SK-N-SH treated with all-trans-retinoic acid at 6 μM for 48 hours (cell line): ENCODE data around the gene AGL.

Experiments used
- ATAC-seq: fragments of 200-7000 bp; cut with Tn5 transposase; 3 replicates; pipeline ENCODE4 v1.9.1; 2020; ENCODE audit warnings: mild to moderate bottlenecking, moderate library complexity
- ARNTL ChIP-seq: fragments of 450-650 bp; formaldehyde crosslinking; IDR thresholded peaks from 2 replicates; pipeline ENCODE4 v1.5.0; 2020; ENCODE audit warnings: low read depth, mild to moderate bottlenecking, moderate library complexity, borderline replicate concordance
- BACH2 ChIP-seq: fragments of 250-450 bp; sonication (Bioruptor Pico); IDR thresholded peaks from 2 replicates; pipeline ENCODE4 v1.9.0; 2021; ENCODE audit warnings: mild to moderate bottlenecking, borderline replicate concordance
- CSDC2 ChIP-seq: fragments of 250-450 bp; sonication (Bioruptor Pico); IDR thresholded peaks from 2 replicates; pipeline ENCODE4 v1.5.0; 2020; ENCODE audit warnings: mild to moderate bottlenecking, moderate library complexity
- GLIS3 ChIP-seq: fragments of 250-450 bp; sonication (Bioruptor Pico); IDR thresholded peaks from 2 replicates; pipeline ENCODE4 v1.5.0; 2020; ENCODE audit warnings: mild to moderate bottlenecking, moderate library complexity
- ISL1 ChIP-seq: fragments of 250-450 bp; sonication (Bioruptor Pico); IDR thresholded peaks from 2 replicates; pipeline ENCODE4 v2.1.2; 2022; ENCODE audit warnings: mild to moderate bottlenecking, moderate library complexity
- OSR1 ChIP-seq: fragments of 250-450 bp; sonication (Bioruptor Pico); IDR thresholded peaks from 2 replicates; pipeline ENCODE4 v1.8.0; 2022; ENCODE audit warnings: moderate library complexity, mild to moderate bottlenecking, inconsistent platforms
- PPARA ChIP-seq: fragments of 250-450 bp; sonication (Bioruptor Pico); IDR thresholded peaks from 2 replicates; pipeline ENCODE4 v1.5.0; 2020; ENCODE audit warnings: mild to moderate bottlenecking, borderline replicate concordance
- RARB ChIP-seq: fragments of 250-450 bp; sonication (Bioruptor Pico); IDR thresholded peaks from 2 replicates; pipeline ENCODE4 v1.8.0; 2021; ENCODE audit warnings: mild to moderate bottlenecking, moderate library complexity
- SNAI2 ChIP-seq: fragments of 250-450 bp; sonication (Bioruptor Pico); IDR thresholded peaks from 2 replicates; pipeline ENCODE4 v1.5.0; 2020; ENCODE audit warnings: mild to moderate bottlenecking, moderate library complexity
- ZC3H10 ChIP-seq: fragments of 250-450 bp; sonication (Bioruptor Pico); IDR thresholded peaks from 2 replicates; pipeline ENCODE4 v1.5.1; 2021; ENCODE audit warnings: mild to moderate bottlenecking, moderate library complexity
- ZFP3 ChIP-seq: fragments of 250-450 bp; sonication (Bioruptor Pico); IDR thresholded peaks from 2 replicates; pipeline ENCODE4 v1.5.0; 2020; ENCODE audit warnings: mild to moderate bottlenecking, moderate library complexity
- ZFP30 ChIP-seq: fragments of 450-650 bp; formaldehyde crosslinking; IDR thresholded peaks from 2 replicates; pipeline ENCODE4 v1.5.0; 2022; ENCODE audit warnings: mild to moderate bottlenecking, moderate library complexity
- ZNF70 ChIP-seq: fragments of 450-650 bp; formaldehyde crosslinking; IDR thresholded peaks from 2 replicates; pipeline ENCODE4 v1.5.0; 2020; ENCODE audit warnings: mild to moderate bottlenecking, moderate library complexity
- ZNF8 ChIP-seq: fragments of 450-650 bp; formaldehyde crosslinking; IDR thresholded peaks from 2 replicates; pipeline ENCODE4 v1.5.0; 2020; ENCODE audit warnings: mild to moderate bottlenecking, moderate library complexity
- TF ChIP-seq, protein P1 (sequence below): fragments of 250-450 bp; sonication (Bioruptor Pico); IDR thresholded peaks from 2 replicates; pipeline ENCODE4 v1.8.0; 2020; ENCODE audit warnings: mild to moderate bottlenecking, moderate library complexity, borderline replicate concordance
- TF ChIP-seq, protein P2 (sequence below): fragments of 250-450 bp; sonication (Bioruptor Pico); IDR thresholded peaks from 2 replicates; pipeline ENCODE4 v1.5.1; 2020; ENCODE audit warnings: low read depth, mild to moderate bottlenecking, moderate library complexity
- TF ChIP-seq, protein P3 (sequence below): fragments of 250-450 bp; sonication (Bioruptor Pico); IDR thresholded peaks from 2 replicates; pipeline ENCODE4 v1.5.0; 2020; ENCODE audit warnings: mild to moderate bottlenecking, moderate library complexity

The AGL gene

GRCh38 chr1:99872063-99872462, 21.9 kb downstream of the AGL start (continued):
- TF ChIP-seq, protein P1, sequence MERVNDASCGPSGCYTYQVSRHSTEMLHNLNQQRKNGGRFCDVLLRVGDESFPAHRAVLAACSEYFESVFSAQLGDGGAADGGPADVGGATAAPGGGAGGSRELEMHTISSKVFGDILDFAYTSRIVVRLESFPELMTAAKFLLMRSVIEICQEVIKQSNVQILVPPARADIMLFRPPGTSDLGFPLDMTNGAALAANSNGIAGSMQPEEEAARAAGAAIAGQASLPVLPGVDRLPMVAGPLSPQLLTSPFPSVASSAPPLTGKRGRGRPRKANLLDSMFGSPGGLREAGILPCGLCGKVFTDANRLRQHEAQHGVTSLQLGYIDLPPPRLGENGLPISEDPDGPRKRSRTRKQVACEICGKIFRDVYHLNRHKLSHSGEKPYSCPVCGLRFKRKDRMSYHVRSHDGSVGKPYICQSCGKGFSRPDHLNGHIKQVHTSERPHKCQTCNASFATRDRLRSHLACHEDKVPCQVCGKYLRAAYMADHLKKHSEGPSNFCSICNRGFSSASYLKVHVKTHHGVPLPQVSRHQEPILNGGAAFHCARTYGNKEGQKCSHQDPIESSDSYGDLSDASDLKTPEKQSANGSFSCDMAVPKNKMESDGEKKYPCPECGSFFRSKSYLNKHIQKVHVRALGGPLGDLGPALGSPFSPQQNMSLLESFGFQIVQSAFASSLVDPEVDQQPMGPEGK, result no peak
- TF ChIP-seq, protein P2, sequence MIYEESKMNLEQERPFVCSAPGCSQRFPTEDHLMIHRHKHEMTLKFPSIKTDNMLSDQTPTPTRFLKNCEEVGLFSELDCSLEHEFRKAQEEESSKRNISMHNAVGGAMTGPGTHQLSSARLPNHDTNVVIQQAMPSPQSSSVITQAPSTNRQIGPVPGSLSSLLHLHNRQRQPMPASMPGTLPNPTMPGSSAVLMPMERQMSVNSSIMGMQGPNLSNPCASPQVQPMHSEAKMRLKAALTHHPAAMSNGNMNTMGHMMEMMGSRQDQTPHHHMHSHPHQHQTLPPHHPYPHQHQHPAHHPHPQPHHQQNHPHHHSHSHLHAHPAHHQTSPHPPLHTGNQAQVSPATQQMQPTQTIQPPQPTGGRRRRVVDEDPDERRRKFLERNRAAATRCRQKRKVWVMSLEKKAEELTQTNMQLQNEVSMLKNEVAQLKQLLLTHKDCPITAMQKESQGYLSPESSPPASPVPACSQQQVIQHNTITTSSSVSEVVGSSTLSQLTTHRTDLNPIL (CRISPR knock-in tag), result no peak
- TF ChIP-seq PPARA (CRISPR knock-in tag), result no peak
- no peak for TF ChIP-seq ISL1 (CRISPR knock-in tag)

DNA sequence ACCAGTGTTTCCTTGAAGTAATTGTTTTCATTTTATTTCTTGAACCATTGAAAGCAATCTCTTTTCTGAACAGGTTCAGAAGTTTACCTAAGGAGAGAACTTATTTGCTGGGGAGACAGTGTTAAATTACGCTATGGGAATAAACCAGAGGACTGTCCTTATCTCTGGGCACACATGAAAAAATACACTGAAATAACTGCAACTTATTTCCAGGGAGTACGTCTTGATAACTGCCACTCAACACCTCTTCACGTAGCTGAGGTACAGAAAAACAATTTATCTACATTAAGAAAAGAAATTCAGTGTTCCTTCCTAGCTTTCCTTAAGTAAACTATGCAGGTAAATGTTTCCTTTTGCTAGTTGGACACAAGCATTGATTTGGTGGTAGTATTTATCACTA, 27.4 kb downstream of the AGL start:
- no peak for TF ChIP-seq RARB (CRISPR knock-in tag)
- no peak for TF ChIP-seq CSDC2 (CRISPR knock-in tag)
- TF ChIP-seq, protein P2 (CRISPR knock-in tag), result no peak
- TF ChIP-seq ARNTL (CRISPR knock-in tag), result no peak
- no peak for ATAC-seq

DNA sequence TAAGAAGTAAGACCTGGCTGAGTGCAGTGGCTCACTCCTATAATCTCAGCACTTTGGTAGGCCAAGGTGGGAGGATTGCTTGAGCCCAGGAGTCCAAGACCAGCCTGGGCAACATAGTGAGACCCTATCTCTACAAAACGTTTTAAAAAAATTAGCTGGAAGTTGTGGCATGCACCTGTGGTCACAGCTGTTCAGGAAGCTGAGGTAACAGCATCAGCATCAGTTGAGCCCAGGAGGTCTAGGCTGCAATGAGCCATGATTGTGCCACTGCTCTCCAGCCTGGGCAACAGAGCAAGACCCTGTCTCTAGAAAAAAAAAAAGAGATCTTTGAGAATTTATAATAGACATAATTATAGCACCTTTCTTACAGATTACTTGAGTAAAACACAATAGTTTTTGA, 36.0 kb downstream of the AGL start:
- ATAC-seq, result no peak
- TF ChIP-seq OSR1 (CRISPR knock-in tag) (no peak), ZC3H10 (CRISPR knock-in tag) (no peak), SNAI2 (CRISPR knock-in tag) (no peak), GLIS3 (CRISPR knock-in tag) (no peak)
- TF ChIP-seq, protein P3, sequence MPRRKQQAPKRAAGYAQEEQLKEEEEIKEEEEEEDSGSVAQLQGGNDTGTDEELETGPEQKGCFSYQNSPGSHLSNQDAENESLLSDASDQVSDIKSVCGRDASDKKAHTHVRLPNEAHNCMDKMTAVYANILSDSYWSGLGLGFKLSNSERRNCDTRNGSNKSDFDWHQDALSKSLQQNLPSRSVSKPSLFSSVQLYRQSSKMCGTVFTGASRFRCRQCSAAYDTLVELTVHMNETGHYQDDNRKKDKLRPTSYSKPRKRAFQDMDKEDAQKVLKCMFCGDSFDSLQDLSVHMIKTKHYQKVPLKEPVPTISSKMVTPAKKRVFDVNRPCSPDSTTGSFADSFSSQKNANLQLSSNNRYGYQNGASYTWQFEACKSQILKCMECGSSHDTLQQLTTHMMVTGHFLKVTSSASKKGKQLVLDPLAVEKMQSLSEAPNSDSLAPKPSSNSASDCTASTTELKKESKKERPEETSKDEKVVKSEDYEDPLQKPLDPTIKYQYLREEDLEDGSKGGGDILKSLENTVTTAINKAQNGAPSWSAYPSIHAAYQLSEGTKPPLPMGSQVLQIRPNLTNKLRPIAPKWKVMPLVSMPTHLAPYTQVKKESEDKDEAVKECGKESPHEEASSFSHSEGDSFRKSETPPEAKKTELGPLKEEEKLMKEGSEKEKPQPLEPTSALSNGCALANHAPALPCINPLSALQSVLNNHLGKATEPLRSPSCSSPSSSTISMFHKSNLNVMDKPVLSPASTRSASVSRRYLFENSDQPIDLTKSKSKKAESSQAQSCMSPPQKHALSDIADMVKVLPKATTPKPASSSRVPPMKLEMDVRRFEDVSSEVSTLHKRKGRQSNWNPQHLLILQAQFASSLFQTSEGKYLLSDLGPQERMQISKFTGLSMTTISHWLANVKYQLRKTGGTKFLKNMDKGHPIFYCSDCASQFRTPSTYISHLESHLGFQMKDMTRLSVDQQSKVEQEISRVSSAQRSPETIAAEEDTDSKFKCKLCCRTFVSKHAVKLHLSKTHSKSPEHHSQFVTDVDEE (CRISPR knock-in tag), result no peak

GRCh38 chr1:99886841-99887240, 36.7 kb downstream of the AGL start:
- TF ChIP-seq CSDC2 (CRISPR knock-in tag) (no peak), RARB (CRISPR knock-in tag) (no peak)
- ATAC-seq, result no peak

DNA sequence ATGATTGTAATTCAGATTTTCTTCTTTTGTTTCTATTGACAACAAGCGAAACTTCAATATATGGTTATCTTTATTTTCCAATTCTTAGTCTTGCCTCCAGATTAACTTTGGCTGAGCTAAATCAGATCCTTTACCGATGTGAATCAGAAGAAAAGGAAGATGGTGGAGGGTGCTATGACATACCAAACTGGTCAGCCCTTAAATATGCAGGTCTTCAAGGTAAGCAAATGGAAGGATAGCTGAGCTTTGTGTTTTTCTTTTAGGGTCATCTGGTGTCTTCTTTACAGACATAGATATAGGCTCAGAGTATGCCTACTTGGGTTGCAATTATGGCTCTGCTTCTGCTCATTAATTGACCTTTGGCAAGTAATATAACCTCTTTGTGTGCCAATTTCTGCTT, 37.7 kb downstream of the AGL start:
- ATAC-seq, result no peak

More for the DNA sequence above, 37.7 kb downstream of the AGL start:
- TF ChIP-seq, protein P2 (CRISPR knock-in tag), result no peak
- TF ChIP-seq ARNTL (CRISPR knock-in tag) (no peak), ZFP30 (CRISPR knock-in tag) (no peak), ZFP3 (CRISPR knock-in tag) (no peak), SNAI2 (CRISPR knock-in tag) (no peak), ZNF8 (CRISPR knock-in tag) (no peak), CSDC2 (CRISPR knock-in tag) (no peak), ZNF70 (CRISPR knock-in tag) (no peak), PPARA (CRISPR knock-in tag) (no peak), GLIS3 (CRISPR knock-in tag) (no peak), RARB (CRISPR knock-in tag) (no peak), ISL1 (CRISPR knock-in tag) (no peak), BACH2 (CRISPR knock-in tag) (no peak)
- TF ChIP-seq, protein P1, result no peak
- TF ChIP-seq, protein P3 (CRISPR knock-in tag), result no peak
